ENCODE data around the gene GPATCH2L. TPM values are rescaled to one million over a fixed set of nuclear protein-coding genes. Genes with fewer than 3 reads are reported as not detected.

The GPATCH2L gene
- polyA plus RNA-seq, 1 donor, result 20.8 TPM

DNA sequence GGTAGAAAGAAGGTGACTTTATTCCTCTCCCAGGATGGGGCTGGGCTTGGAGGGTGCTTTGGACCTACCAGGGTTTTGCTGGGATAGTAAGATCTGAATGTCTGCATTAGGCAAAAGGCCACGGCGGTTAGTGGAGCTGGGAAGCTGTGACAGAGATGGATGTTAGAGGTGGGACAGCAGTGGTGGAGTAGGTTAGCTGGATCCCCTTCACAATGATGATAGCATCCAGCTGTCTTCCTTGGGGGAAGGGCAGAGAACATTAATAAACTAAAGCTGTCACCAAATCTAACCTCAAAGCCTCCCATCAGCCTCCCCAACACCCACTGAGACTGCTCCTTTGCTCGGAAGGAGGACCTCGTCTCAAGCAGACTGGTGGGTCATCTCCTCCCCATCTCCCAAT, 104.8 kb downstream of the GPATCH2L start:
- no peak for DNase-seq (ENCODE audit: low read depth)

- no peak for DNase-seq (ENCODE audit: low read depth)
These were observed 105.5 kb downstream of the GPATCH2L start for GRCh38 chr14:76257111-76257803.

DNA sequence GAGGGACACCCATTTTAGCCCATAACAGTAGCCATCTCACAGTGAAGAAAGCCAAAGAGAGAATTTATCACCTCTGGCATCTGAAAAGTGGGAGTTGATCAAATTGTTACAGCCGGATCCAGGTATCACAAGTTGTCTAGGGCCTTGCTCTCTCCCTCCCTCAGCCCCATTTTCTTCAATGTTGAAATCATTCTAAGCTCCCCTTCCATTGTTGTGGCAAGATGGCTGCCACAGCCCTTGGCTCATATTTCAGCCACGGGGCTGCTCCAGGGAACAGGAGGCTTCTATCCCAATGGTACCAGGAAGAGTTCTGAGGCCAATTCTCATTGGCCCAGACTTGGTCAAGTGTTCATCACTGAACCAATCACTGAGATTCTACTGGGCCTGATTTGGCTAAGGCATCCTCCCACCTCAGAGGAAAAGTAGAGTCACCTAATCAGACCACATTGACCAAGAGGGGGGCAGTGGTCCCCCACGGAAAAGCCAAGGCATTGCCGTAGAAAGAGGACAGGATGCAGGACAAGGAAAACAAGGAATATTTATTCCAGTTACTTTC, 106.2 kb downstream of the GPATCH2L start:
- no peak for DNase-seq (ENCODE audit: low read depth)

DNA sequence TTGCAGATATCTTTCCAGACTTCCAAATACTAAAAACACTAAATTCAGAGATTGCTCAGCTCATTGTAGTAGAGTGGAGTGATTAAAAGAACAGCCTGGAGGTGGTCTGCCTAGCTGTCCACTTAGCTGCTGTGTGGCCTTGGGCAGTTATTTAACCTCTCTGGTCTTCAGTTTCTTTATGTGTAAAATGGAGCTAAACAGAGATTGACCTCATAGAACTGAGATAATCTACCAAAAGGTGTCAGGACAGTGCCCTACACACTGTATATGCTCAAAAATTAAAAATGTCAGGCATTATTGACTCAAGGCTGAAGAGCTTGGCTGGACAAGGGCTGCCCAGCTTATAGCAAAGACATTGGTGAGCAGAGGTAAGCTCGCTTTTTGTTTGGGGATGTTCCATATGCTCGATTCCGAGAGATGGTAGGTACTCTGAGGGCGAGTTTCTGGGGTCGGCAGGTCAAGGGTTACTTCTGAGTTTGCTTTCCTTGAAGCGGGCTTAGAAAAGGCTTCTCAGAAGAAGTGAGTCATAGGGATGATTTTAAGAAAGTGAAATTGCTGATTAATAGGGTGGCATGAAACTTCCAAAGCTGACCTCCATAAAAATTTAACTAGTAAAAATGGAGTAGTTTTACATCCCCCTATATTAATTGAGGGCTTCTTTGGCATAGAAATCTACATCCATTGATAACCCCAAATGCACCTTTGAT, 107.5 kb downstream of the GPATCH2L start:
- no peak for DNase-seq (ENCODE audit: low read depth)

- no peak for DNase-seq (ENCODE audit: low read depth)
These were observed 109.0 kb downstream of the GPATCH2L start for GRCh38 chr14:76260749-76261148.

GRCh38 chr14:76261371-76261811, 109.7 kb downstream of the GPATCH2L start:
- DNase-seq (ENCODE audit: low read depth), result no peak

DNA sequence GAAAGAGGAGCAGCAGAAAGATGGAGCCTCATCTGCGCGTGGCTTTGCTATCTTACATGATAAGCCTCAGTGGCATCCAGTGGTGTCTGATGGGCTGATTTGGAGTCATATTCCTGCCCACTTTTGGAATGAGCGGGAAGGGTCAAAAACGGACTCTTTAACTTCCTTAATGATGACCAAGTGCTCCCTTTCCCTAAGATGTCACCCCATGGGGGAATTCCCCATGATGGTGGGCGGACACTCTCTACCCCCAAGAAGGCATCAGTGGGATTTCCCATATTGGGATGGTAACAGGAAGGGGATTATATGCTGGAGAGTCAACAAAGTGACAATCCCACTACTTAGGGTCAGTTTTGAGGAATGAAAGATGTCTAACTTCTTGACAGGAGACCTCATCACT, 110.9 kb downstream of the GPATCH2L start:
- no peak for DNase-seq (ENCODE audit: low read depth)

Other genes with a start within 250 kb of the GPATCH2L start
- gene TGFB3, start 169.9 kb upstream of the GPATCH2L start, polyA plus RNA-seq (ENCODE audit: insufficient read length), result 104 TPM
- 23.4 TPM for gene IFT43, start 166.2 kb upstream of the GPATCH2L start, polyA plus RNA-seq (ENCODE audit: insufficient read length)
- gene ESRRB, start 224.2 kb downstream of the GPATCH2L start, polyA plus RNA-seq (ENCODE audit: insufficient read length), result 3.9 TPM